Heart left ventricle (tissue), 16 donors: ENCODE measurements around the gene TIMM17B. TPM values are rescaled to one million over a fixed set of nuclear protein-coding genes. Genes with fewer than 3 reads are reported as not detected.
"Not testable (repeated sequence)": the region's sequence is repeated elsewhere in the genome, so short reads cannot be mapped to it uniquely, and the experiment has no call there.

Source experiments
- ATAC-seq, 4 donors: fragments of 200-7000 bp; cut with Tn5 transposase; one replicate each; pipeline ENCODE4 v1.9.1; 2020 to 2022; ENCODE audit warnings: moderate library complexity in 4 of 4, mild to moderate bottlenecking in 3 of 4, moderate number of reproducible peaks in 1 of 4
- DNase-seq, 5 donors: peaks; one replicate each; pipeline ENCODE4 v3.0.0-alpha.2; 2020
- H3K27ac ChIP-seq, 12 donors: fragments of 200-600 bp; sonication (generic) in 4 of 12; one replicate each; pipeline versions ENCODE4 v1.5.0 to v1.8.0; 2016 to 2022; ENCODE audit warnings: mild to moderate bottlenecking in 2 of 12
- H3K27me3 ChIP-seq, 9 donors: fragments of 200-600 bp; sonication (generic) in 2 of 9; one replicate each; pipeline versions ENCODE4 v1.5.1 to v1.8.0; 2016 to 2022; ENCODE audit warnings: mild to moderate bottlenecking in 3 of 9
- H3K36me3 ChIP-seq, 9 donors: fragments of 200-600 bp; sonication (generic) in 2 of 9; one replicate each; pipeline versions ENCODE4 v1.5.0 to v1.8.0; 2018 to 2022; ENCODE audit warnings: mild to moderate bottlenecking in 2 of 9
- H3K4me1 ChIP-seq, 12 donors: fragments of 200-600 bp; sonication (generic) in 4 of 12; one replicate each; pipeline versions ENCODE4 v1.5.0 to v1.8.0; 2016 to 2022; ENCODE audit warnings: mild to moderate bottlenecking in 3 of 12
- H3K4me3 ChIP-seq, 12 donors: fragments of 200-600 bp; sonication (generic) in 4 of 12; one replicate each; pipeline versions ENCODE4 v1.5.0 to v1.8.0; 2017 to 2022; ENCODE audit warnings: mild to moderate bottlenecking in 9 of 12, moderate library complexity in 4 of 12
- H3K9me3 ChIP-seq, 12 donors: fragments of 200-600 bp; sonication (generic) in 4 of 12; one replicate each; pipeline versions ENCODE4 v1.5.0 to v1.8.0; 2016 to 2022; ENCODE audit warnings: mild to moderate bottlenecking in 1 of 12
- POLR2A ChIP-seq, 2 donors: fragments of 450-650 bp; IDR thresholded peaks; one replicate each; pipeline ENCODE4 v1.6.1; 2017; ENCODE audit warnings: antibody characterized with exemption in 2 of 2, mild to moderate bottlenecking in 2 of 2, moderate library complexity in 2 of 2
- WGBS, 4 donors: extraction: QIAGEN DNeasy Blood & Tissue Kit in 2 of 4; methylation state at CpG; one replicate each; pipeline versions ENCODE4 v1.1.5 to v1.1.7; 2013 to 2018; 5-methylcytosine and 5-hydroxymethylcytosine counted together
- intact Hi-C, 10 donors: fragments of 100-400 bp; cut with DNase I; formaldehyde crosslinking; loops; one replicate each; pipeline versions ENCODE4 v1.11.1 to v1.14.2; 2022
- polyA plus RNA-seq, 2 donors: library from polyadenylated mRNA; stranded (reverse); fragments of 200-250 nt; gene quantifications; one replicate each; pipeline ENCODE4 v1.2.3, GENCODE V29; 2013
- total RNA-seq, 9 donors: library from RNA; depleted of rRNA in 2 of 9; stranded (reverse); fragments of >200 nt in 2 of 9; fragmentation: NEBNext Ultra II Directional in 3 of 9; extraction: Animal tissue kit (Norgen Biotek cat#: 25700) in 3 of 9; gene quantifications; one replicate each; pipeline versions ENCODE4 v1.1.0 to v1.2.4, GENCODE V29; 2016 to 2023
- TF ChIP-seq, protein P1 (sequence below), 12 donors: fragments of 200-600 bp; sonication (generic) in 4 of 12; IDR thresholded peaks; one replicate each; pipeline versions ENCODE4 v1.5.0 to v1.8.0; 2018 to 2022; ENCODE audit warnings: antibody characterized with exemption in 12 of 12, mild to moderate bottlenecking in 5 of 12
- donor health status: ischemic (EF 13 %, LVEDD 7.1; RV severe dilation, severe dysfunction).
- donor health status: healthy with polysubstance abuse.
- donor health status: DM: no; HTN: yes; CAD: no.
- donor health status: DM: no; HTN: no; CAD: no.
- donor health status: ischemic (EF 25% LVEDD 6.9; RV normal size, moderate dysfunction).
- donor health status: ischemic (EF 25% LVEDD 5.7; RV mildly dilated, moderate dysfunction).
- donor health status: healthy.
- donor health status: DM: yes; HTN: yes; CAD: no.
- donor health status: ischemic (EF 35%, LVEDD 5.7; RV mildly dilated, moderate dysfunction).
- donor health status: nonischemic (EF 11% LVEDD 7.7; RV severe dilation, severe dysfunction).
- donor health status: DM: yes; HTN: yes; CAD: no.
- donor health status: PGD.
- donor health status: ischemic (EF 29% LVEDD 5.4; RV normal size, mild dysfunction).
- donor health status: nonischemic (EF 23%, LVEDD 6.1; RV moderate dilation, normal function).

Gene TIMM17B
- total and polyA plus RNA-seq, 11 donors, result 57.1 to 91.0 (median 73.2) TPM

- TF ChIP-seq, protein P1, sequence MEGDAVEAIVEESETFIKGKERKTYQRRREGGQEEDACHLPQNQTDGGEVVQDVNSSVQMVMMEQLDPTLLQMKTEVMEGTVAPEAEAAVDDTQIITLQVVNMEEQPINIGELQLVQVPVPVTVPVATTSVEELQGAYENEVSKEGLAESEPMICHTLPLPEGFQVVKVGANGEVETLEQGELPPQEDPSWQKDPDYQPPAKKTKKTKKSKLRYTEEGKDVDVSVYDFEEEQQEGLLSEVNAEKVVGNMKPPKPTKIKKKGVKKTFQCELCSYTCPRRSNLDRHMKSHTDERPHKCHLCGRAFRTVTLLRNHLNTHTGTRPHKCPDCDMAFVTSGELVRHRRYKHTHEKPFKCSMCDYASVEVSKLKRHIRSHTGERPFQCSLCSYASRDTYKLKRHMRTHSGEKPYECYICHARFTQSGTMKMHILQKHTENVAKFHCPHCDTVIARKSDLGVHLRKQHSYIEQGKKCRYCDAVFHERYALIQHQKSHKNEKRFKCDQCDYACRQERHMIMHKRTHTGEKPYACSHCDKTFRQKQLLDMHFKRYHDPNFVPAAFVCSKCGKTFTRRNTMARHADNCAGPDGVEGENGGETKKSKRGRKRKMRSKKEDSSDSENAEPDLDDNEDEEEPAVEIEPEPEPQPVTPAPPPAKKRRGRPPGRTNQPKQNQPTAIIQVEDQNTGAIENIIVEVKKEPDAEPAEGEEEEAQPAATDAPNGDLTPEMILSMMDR (IDR thresholded peaks at IDR 0.05), result no peak
- TF ChIP-seq POLR2A (IDR thresholded peaks at IDR 0.05), result no peak
- H3K4me3 ChIP-seq, result peak overlapping the region; percentile 17 to 82 (median 65)
- intact Hi-C loops, result loop anchor here in 6 of 10 donors (5.0 to 10.0 kb wide), 4 partner anchors 86 to 196 kb away; partner anchors contain the start of genes HDAC6 (in 5 of the 6) and SUV39H1 (in 1 of the 6)
- peaks cover 0 to 9% (median 2%) of the 10 kb centered on the region in 12 donors for H3K4me1 ChIP-seq
- H3K36me3 ChIP-seq, result peaks cover 0 to 18% (median 4%) of the 10 kb centered on the region in 9 donors
- H3K27ac ChIP-seq, result peak overlapping the region in 11 of 12 donors; percentile 19 to 83 (median 53)
- no peak for DNase-seq
- H3K9me3 ChIP-seq, result no peaks in the 10 kb centered on the region
- ATAC-seq, result peak in 2 of 4 donors; percentile 46 to 50
- WGBS, 4 donors, result 1 to 47% (median 23%) methylated on average over 34 to 35 of the region's 35 CpGs
- H3K27me3 ChIP-seq, result no peaks in the 10 kb centered on the region
Measured at GRCh38 chrX:48890934-48891401, 6.6 kb downstream of the TIMM17B start.

DNA sequence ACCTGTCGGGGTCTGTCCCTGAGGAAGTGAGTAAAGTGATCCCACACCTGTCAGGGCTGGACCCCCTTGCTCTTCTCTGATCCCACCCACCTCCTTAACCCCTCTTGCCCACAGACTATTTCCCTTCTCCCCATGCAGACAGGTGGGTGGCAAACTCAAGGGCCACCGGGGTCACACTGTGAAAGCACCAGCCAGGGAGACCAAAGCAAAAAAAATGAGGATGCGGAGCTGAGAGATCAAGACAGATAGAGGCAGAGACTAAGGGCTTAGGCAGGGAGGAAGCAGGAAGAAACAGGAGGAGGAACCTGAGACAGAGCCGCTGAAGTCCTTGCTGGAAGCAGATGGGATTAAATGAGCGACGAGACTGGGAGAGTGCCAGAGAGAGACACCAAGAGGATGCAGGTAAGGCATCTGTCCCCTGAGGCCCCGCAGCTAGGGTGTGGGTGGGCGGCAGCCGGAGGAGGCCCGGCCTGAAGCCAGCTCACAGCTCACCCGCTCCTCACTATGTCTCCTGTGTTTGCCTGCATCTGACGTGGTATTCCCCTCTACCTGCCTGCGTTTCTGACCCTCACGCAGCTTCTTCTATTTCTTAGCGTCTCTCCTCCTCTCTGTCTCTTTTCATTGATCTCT, 7.2 kb downstream of the TIMM17B start:
- H3K4me3 ChIP-seq, result peak overlapping the region in 9 of 12 donors; percentile 60 to 82 (median 66)
- DNase-seq (no peak), ATAC-seq (no peak)
- peaks cover 0 to 18% (median 4%) of the 10 kb centered on the region in 9 donors for H3K36me3 ChIP-seq
- TF ChIP-seq, protein P1 (IDR thresholded peaks at IDR 0.05), result no peak
- TF ChIP-seq POLR2A (IDR thresholded peaks at IDR 0.05), result no peak
- peak overlapping the region in 4 of 12 donors; percentile 42 to 83 (median 58) for H3K27ac ChIP-seq
- no peaks in the 10 kb centered on the region for H3K27me3 ChIP-seq
- H3K9me3 ChIP-seq, result no peaks in the 10 kb centered on the region
- 32 to 61% (median 46%) methylated on average over 15 of the region's 15 CpGs for WGBS, 4 donors
- H3K4me1 ChIP-seq, result peaks cover 0 to 9% (median 2%) of the 10 kb centered on the region in 12 donors
- intact Hi-C loops, result loop anchor here in 6 of 10 donors (5.0 to 10.0 kb wide), 4 partner anchors 86 to 196 kb away; partner anchors contain the start of genes HDAC6 (in 5 of the 6) and SUV39H1 (in 1 of the 6)

- H3K4me1 ChIP-seq, H3K27me3 ChIP-seq, ATAC-seq, DNase-seq, H3K4me3 ChIP-seq, H3K9me3 ChIP-seq, H3K27ac ChIP-seq, H3K36me3 ChIP-seq, intact Hi-C loops: not testable (repeated sequence)
- WGBS, 4 donors, result 70 to 87% (median 77%) methylated on average over 4 to 5 of the region's 5 CpGs
Measured at GRCh38 chrX:48886586-48886985, 11.0 kb downstream of the TIMM17B start.

GRCh38 chrX:48883729-48884128, 13.8 kb downstream of the TIMM17B start:
- Histone ChIP-seq H3K27ac (no peak overlapping the region), H3K27me3 (no peaks in the 10 kb centered on the region), H3K4me1 (no peaks in the 10 kb centered on the region), H3K36me3 (no peaks in the 10 kb centered on the region), H3K9me3 (no peaks in the 10 kb centered on the region), H3K4me3 (no peak overlapping the region)
- DNase-seq (no peak), ATAC-seq (no peak)
- WGBS, 4 donors, result 73 to 77% (median 75%) methylated on average over 10 of the region's 10 CpGs
- TF ChIP-seq POLR2A (IDR thresholded peaks at IDR 0.05), result no peak
- TF ChIP-seq, protein P1 (IDR thresholded peaks at IDR 0.05), result no peak
- intact Hi-C loops, result no loop called here

DNA sequence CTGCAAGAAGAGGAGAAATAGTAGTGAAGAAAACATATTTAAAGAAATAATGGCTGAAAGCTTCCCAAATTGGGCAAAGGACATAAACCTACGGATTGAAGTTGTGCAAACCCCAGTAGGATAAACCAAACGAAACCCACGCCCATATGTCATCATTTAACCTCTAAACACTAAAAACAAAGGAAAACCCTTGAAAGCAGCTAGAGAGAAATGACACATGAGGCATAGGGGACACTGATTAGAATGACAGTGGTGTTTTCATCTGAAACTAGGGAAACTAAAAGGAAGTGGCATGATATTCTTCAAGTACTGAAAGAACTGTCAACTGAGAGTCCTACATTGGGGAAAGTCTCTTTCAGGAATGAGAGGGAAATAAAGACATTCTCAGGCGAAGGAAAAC, 20.6 kb downstream of the TIMM17B start:
- 40 to 81% (median 63%) methylated on average over 4 of the region's 4 CpGs for WGBS, 4 donors
- DNase-seq, H3K4me3 ChIP-seq, H3K27me3 ChIP-seq, H3K9me3 ChIP-seq, H3K27ac ChIP-seq, H3K4me1 ChIP-seq, H3K36me3 ChIP-seq, intact Hi-C loops, ATAC-seq: not testable (repeated sequence)

GRCh38 chrX:48872017-48872416, 25.6 kb downstream of the TIMM17B start:
- H3K27me3 ChIP-seq, H3K9me3 ChIP-seq, ATAC-seq, H3K27ac ChIP-seq, H3K36me3 ChIP-seq, H3K4me1 ChIP-seq, DNase-seq, intact Hi-C loops, H3K4me3 ChIP-seq: not testable (repeated sequence)
- WGBS, 4 donors, result 66 to 72% (median 68%) methylated on average over 1 to 2 of the region's 2 CpGs
